ENCODE data around the gene FOXL2NB.

The FOXL2NB gene

GRCh38 chr3:138946663-138947494 is at the start of gene FOXL2NB, which contains the start of gene FOXL2:
Gene FOXL2NB, plus strand, starts transcription at chr3:138947217. Its CDS starts 148 bp downstream, at chr3:138947365.
Gene FOXL2, minus strand, starts transcription at chr3:138947137. Its CDS starts 415 bp downstream, at chr3:138946722.
- DNase-seq = no peak

- no peak for DNase-seq
Measured at GRCh38 chr3:138898301-138898700, 48.7 kb upstream of the FOXL2NB start.

GRCh38 chr3:138898708-138899107 is 48.3 kb upstream of the FOXL2NB start:
- DNase-seq = no peak

- no peak for DNase-seq
Measured at GRCh38 chr3:138899351-138899991, 47.5 kb upstream of the FOXL2NB start.

GRCh38 chr3:138901567-138901966 is 45.5 kb upstream of the FOXL2NB start:
- DNase-seq = no peak

GRCh38 chr3:138902171-138902570 is 44.8 kb upstream of the FOXL2NB start:
- no peak for DNase-seq

GRCh38 chr3:138907539-138907938 is 39.5 kb upstream of the FOXL2NB start:
- no peak for DNase-seq

GRCh38 chr3:138908846-138909245 is 38.2 kb upstream of the FOXL2NB start:
- DNase-seq = no peak

GRCh38 chr3:138909904-138910303 is 37.1 kb upstream of the FOXL2NB start:
- no peak for DNase-seq

- DNase-seq = no peak
Measured at GRCh38 chr3:138911621-138912020, 35.4 kb upstream of the FOXL2NB start.

GRCh38 chr3:138912237-138912636 is 34.8 kb upstream of the FOXL2NB start:
- DNase-seq = no peak

GRCh38 chr3:138913766-138914165 is 33.3 kb upstream of the FOXL2NB start:
- no peak for DNase-seq

- peak in 1 of 2 experiments; percentile 61 for DNase-seq
Measured at GRCh38 chr3:138914870-138915502, 32.0 kb upstream of the FOXL2NB start.

GRCh38 chr3:138915503-138916498 is 31.2 kb upstream of the FOXL2NB start:
- DNase-seq = peak; percentile 61 to 82

GRCh38 chr3:138916824-138917223 is 30.2 kb upstream of the FOXL2NB start:
- DNase-seq = no peak

- no peak for DNase-seq
Measured at GRCh38 chr3:138919325-138919724, 27.7 kb upstream of the FOXL2NB start.

- DNase-seq = peak in 1 of 2 experiments; percentile 57
Measured at GRCh38 chr3:138921316-138922292, 25.4 kb upstream of the FOXL2NB start.

- peak in 1 of 2 experiments; percentile 22 for DNase-seq
Measured at GRCh38 chr3:138922400-138922799, 24.6 kb upstream of the FOXL2NB start.

- peak; percentile 39 to 80 for DNase-seq
Measured at GRCh38 chr3:138923531-138923994, 23.5 kb upstream of the FOXL2NB start.

- DNase-seq = no peak
Measured at GRCh38 chr3:138928727-138929372, 18.2 kb upstream of the FOXL2NB start.

Measured in SW 1271 (cell line).